M059J (cell line): Measurements from ENCODE around the gene OMP. TPM values are rescaled to one million over a fixed set of nuclear protein-coding genes. Genes with fewer than 3 reads are reported as not detected.

Experiments
- DNase-seq: peaks from one replicate; pipeline ENCODE4 v3.0.0-alpha.2; 2012; ENCODE audit warnings: low read depth
- total RNA-seq: library from RNA; depleted of rRNA; stranded (reverse); fragments of >200 nt; shearing (Covaris generic); gene quantifications from 2 replicates; pipeline ENCODE4 v1.2.3, GENCODE V29; 2014

OMP gene
- total RNA-seq, 1 experiment from 2014 or later = not detected

GRCh38 chr11:77139201-77139600 lies 36.6 kb downstream of the OMP start:
- DNase-seq = no peak

- no peak for DNase-seq
These were observed 37.7 kb downstream of the OMP start for GRCh38 chr11:77140231-77140851.

GRCh38 chr11:77141034-77141433 lies 38.4 kb downstream of the OMP start:
- peak; percentile 40 for DNase-seq

GRCh38 chr11:77141475-77141874 lies 38.8 kb downstream of the OMP start:
- DNase-seq = no peak

GRCh38 chr11:77142091-77142975 lies 39.7 kb downstream of the OMP start:
- DNase-seq = no peak

- DNase-seq = no peak
These were observed 40.9 kb downstream of the OMP start for GRCh38 chr11:77143405-77144020.

GRCh38 chr11:77144196-77144856 lies 41.7 kb downstream of the OMP start:
- DNase-seq = no peak

- DNase-seq = no peak
These were observed 42.3 kb downstream of the OMP start for GRCh38 chr11:77144857-77145428.

- no peak for DNase-seq
These were observed 43.8 kb downstream of the OMP start for GRCh38 chr11:77146261-77147035.

GRCh38 chr11:77147036-77147315 lies 44.3 kb downstream of the OMP start:
- DNase-seq = no peak

- no peak for DNase-seq
These were observed 45.2 kb downstream of the OMP start for GRCh38 chr11:77147668-77148321.

GRCh38 chr11:77148963-77149715 lies 46.5 kb downstream of the OMP start:
- no peak for DNase-seq

GRCh38 chr11:77149716-77150392 lies 47.2 kb downstream of the OMP start:
- DNase-seq = no peak

GRCh38 chr11:77150836-77151235 lies 48.2 kb downstream of the OMP start:
- no peak for DNase-seq

- DNase-seq = no peak
These were observed 49.3 kb downstream of the OMP start for GRCh38 chr11:77151804-77152509.

- no peak for DNase-seq
These were observed 50.2 kb downstream of the OMP start for GRCh38 chr11:77152846-77153245.
